HG03439 (cell line): ENCODE measurements around the gene NUTM1.
"Not testable (repeated sequence)": the region's sequence is repeated elsewhere in the genome, so short reads cannot be mapped to it uniquely, and the experiment has no call there.

ENCODE experiments used
- ATAC-seq: cut with Tn5 transposase; IDR thresholded peaks from one replicate; pipeline ENCODE4 v1.9.1; 2021; ENCODE audit warnings: mild to moderate bottlenecking, moderate library complexity; ENCODE audit not compliant: unreplicated experiment

Gene NUTM1

GRCh38 chr15:34364041-34364440 lies 20.9 kb downstream of the NUTM1 start:
- no peak for ATAC-seq

DNA sequence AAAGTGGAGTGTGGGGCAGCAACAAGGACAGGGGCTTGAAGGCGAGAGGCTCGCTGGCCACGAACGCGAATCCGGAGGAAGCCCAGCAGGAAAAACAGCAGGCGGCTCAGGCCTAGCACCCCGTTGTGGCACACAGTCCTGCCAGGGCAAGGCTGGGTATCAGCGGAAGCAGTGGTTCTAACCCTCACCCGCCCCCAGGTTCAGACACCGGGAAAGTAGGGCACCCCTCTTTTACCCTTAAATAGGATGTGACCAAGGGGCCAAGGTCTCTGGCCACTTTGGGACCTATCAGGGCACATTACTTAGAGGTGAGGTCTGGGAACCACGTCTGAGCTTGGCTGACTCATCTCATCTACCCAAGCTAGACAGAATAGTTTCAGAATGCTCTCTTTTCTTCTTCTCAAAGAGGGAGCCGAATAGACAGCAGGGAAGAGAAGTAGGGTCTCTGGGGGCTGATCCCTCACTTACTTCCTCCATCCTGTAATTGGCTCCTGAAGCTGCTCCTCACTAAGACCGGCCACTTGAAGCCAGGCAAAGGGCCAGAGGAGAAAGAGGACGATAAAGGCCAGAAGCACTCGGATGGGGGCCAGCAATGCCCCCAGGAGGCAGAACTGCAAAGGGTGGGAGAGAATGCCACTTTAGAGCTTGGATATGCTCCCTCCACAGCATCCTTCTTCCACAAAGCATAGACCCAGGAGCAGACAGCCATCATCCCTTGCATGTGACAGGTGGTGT lies 22.1 kb downstream of the NUTM1 start:
- no peak for ATAC-seq

GRCh38 chr15:34365836-34366235 lies 22.7 kb downstream of the NUTM1 start:
- ATAC-seq: no peak

GRCh38 chr15:34366271-34367065 lies 23.4 kb downstream of the NUTM1 start:
- ATAC-seq: no peak

- peak; percentile 77 for ATAC-seq
These were observed 24.3 kb downstream of the NUTM1 start, which contains the start of gene LPCAT4 for GRCh38 chr15:34367101-34368081. TSS of gene LPCAT4 (minus strand) at chr15:34367196. CDS start at chr15:34367100, 96 bp downstream.

DNA sequence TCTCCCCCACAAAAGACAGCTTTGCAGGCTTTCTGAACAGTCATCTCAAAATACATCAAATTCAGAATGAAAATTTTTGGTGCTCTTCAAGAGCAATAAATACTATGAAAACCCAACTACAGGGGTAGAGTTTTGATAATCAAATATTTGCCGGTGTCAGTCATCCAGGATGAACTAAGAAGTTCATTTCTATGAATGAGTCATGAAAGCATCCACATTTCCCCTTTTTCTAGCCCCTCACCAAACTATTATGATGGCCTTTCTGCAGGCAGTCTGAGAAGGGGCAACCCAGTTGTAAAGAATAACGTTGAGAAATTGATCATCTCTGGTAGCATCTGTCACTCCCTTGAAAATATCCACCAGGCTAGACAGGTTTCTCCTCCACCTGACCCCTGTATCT lies 27.0 kb downstream of the NUTM1 start:
- no peak for ATAC-seq

DNA sequence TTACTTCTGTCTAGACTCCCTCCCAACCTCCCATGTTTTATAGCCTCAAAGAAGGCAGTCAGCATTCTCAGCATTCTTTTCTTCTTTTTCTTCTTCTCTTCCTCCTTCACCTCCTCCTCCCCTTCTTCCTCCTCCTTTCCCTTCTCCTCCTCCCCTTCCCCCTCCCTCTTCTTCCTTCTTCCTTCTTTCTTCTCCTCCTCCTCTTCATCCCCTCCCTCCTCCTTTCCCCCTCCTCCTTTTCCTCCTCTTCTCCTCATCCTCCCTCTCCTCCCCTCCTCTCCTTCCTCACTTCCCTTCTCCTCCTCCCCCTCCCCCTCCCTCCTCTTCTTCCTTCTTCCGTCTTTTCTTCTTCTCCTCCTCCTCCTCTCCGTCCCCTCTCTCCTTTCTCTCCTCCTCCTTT lies 27.5 kb downstream of the NUTM1 start:
- no peak for ATAC-seq

GRCh38 chr15:34373951-34374350 lies 30.8 kb downstream of the NUTM1 start:
- ATAC-seq: no peak

- ATAC-seq: no peak
These were observed 31.7 kb downstream of the NUTM1 start for GRCh38 chr15:34374816-34375215.

DNA sequence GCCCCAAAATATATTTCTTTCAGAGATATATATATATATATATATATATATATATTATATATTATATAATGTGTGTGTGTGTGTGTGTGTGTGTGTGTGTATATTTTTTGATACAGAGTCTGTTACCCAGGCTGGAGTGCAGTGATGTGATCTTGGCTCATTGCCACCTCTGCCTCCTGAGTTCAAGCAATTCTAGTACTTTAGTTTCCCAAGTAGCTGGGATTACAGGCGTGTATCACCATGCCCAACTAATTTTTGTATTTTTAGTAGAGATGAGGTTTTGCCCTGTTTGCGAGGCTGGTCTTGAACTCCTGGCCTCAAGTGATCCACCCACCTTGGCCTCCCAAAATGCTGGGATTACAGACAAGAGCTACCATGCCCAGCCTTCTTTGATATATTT lies 32.4 kb downstream of the NUTM1 start:
- ATAC-seq: not testable (repeated sequence)

GRCh38 chr15:34376856-34377255 lies 33.7 kb downstream of the NUTM1 start:
- ATAC-seq: no peak

DNA sequence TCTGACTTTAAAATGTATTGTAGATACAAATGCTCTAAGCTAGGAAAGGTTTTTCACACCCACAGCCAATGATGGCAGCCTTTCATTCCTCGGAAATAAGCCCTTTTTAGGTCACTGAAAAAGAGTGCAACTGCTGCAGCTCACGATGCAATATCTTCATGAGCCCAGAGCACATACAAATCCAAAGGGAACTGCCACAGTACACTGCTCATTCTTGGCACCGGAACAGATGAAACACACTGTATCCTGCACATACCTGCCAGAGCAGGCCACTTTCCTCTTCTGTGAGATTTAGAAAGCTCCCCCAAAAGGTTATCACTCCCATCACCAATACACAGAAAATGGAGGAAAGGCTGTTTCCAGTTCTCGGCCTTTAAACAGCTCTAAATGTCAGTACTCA lies 37.4 kb downstream of the NUTM1 start:
- ATAC-seq: not testable (repeated sequence)

DNA sequence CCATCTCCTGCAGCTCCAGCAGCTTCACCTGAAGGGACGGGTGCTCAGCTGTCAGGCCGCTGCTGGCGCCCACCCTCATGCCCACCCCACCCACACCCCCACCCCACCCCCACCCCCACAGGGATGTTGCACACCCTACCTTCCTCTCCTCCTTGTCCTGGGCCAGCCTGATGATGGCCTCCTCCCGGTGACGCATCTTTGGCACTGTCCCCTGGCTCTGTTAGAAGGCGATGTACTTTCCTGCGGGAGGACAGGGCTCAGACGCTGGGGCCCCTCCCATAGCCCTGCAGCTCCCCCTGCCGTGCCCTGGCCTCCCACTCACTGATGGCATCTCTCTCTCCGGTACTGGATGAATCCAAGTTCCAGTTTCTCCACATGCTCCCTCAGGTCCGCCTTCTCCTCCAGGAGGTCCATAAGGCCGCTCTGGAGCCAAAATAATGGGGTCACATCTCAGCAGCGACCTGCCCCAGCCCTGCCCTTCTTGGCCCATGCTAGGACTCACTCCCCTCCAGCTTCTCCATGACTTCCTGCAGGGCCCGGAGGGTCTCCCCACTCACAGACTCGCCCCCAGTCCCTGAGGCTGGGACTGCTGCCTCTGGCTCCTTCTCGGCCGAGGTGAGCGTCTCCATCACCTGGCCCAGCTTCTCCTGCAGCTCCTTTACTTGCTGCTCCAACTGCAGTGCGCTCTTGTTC lies 38.9 kb downstream of the NUTM1 start:
- not testable (repeated sequence) for ATAC-seq

GRCh38 chr15:34389594-34390086 lies 46.5 kb downstream of the NUTM1 start:
- ATAC-seq: not testable (repeated sequence)

GRCh38 chr15:34392981-34393380 lies 49.9 kb downstream of the NUTM1 start:
- ATAC-seq: not testable (repeated sequence)

DNA sequence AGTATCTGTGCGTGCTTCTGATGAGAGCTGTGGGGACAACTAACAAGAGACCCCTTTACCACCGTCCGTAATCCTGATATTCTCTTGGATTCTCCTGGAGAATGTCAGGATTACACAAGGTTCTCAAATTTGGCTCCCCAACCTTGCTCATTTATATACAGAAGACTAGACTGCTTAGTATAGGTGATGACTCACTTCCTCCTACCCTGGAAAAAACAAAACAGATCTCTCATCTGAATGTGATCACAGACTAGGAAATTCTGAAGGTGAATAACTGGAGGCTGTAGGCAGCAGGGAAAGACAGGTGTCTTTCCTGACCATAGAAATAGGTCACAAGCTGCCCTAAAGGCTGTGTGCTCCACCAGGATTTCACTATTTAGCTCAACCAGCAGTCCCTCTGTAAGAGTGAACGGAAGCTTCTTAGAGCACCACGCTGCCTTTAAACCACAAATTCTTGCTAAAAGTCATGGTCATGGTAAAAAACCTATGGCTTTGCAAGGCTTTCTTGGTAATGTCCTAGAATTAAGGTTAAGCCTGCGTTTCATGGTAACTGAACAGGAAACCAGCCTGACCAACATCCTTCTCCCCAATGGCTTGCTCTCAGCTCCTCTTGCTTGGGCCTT lies 54.6 kb downstream of the NUTM1 start:
- not testable (repeated sequence) for ATAC-seq

DNA sequence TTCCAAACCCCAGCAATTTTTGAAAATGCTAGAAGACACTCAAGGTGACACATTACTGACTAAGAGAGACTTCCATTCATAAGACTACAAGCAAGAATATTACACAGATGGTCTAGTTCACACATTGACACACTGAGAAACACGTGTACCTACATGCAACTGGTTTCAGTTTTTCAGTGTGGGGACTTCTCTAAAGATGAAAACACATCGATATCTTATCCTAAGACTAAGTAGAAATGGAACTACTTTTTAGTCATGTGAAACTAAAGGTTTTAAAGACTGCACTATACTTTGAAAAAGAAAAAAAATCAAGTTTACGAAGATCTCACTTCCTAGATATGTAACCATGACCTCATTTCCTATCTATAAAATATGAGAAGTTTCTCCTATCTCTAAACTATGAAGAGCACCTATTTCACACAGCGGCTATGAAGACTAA lies 60.1 kb downstream of the NUTM1 start:
- peak; percentile 58 for ATAC-seq

DNA sequence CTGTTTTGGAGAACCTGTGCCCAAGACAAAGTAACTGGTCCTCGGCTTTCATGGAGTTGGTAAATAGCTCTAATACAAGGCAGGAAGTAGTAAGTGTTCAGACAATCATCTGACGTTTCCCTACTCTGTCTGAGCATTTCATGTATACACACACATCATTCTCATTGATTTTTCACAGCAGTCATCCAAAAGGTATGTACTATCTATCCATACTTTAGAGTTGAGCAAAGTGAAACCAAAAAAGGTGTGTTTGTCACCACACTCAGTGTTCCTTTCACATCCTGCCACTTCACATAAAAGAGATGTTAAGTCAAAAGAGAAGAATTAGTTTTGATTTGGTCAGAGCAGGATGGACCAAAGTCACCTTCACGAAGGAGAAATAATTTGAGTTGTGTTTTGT lies 60.8 kb downstream of the NUTM1 start:
- ATAC-seq: not testable (repeated sequence)
